Esophagus squamous epithelium (tissue), 5 donors: Measurements from ENCODE around the gene IL1RL2. TPM values are rescaled to one million over a fixed set of nuclear protein-coding genes. Genes with fewer than 3 reads are reported as not detected.

Experiments used
- DNase-seq: peaks from one replicate; lab custom pipeline; 2025; lab: John Stamatoyannopoulos, UW
- H3K27ac ChIP-seq, 4 donors: fragments of 200-600 bp; sonication (generic); one replicate each; pipeline ENCODE4 v1.5.1; 2016 to 2019; ENCODE audit warnings: mild to moderate bottlenecking in 1 of 4
- H3K27me3 ChIP-seq, 4 donors: fragments of 200-600 bp; sonication (generic); 1 replicate in 3 of 4; 2 replicates in 1 of 4; pipeline versions ENCODE4 v1.5.1 to v1.6.0; 2017 to 2021; ENCODE audit warnings: antibody characterized with exemption in 1 of 4
- H3K36me3 ChIP-seq, 3 donors: fragments of 200-600 bp; sonication (generic); one replicate each; pipeline ENCODE4 v1.5.1; 2016 to 2019
- H3K4me1 ChIP-seq, 3 donors: fragments of 200-600 bp; sonication (generic); one replicate each; pipeline ENCODE4 v1.5.1; 2017 to 2019
- H3K4me3 ChIP-seq, 4 donors: fragments of 200-600 bp; sonication (generic); 1 replicate in 3 of 4; 2 replicates in 1 of 4; pipeline ENCODE4 v1.5.1; 2016 to 2019; ENCODE audit warnings: mild to moderate bottlenecking in 2 of 4, moderate library complexity in 1 of 4
- H3K9me3 ChIP-seq, 3 donors: fragments of 200-600 bp; sonication (generic); one replicate each; pipeline ENCODE4 v1.5.1; 2016 to 2019
- CTCF ChIP-seq, 6 experiments: fragments of 450-650 bp in 4 of 6; fragments of 200-600 bp in 2 of 6; sonication (generic) in 2 of 6; IDR thresholded peaks; one replicate each; pipeline ENCODE4 v1.5.1; 2016 to 2019; ENCODE audit warnings: antibody characterized with exemption in 6 of 6, mild to moderate bottlenecking in 4 of 6, moderate library complexity in 4 of 6
- POLR2A ChIP-seq, 4 donors: fragments of 450-650 bp; IDR thresholded peaks; one replicate each; pipeline ENCODE4 v1.6.1; 2017; ENCODE audit warnings: antibody characterized with exemption in 4 of 4, mild to moderate bottlenecking in 4 of 4, moderate library complexity in 3 of 4
- WGBS, 2 donors: methylation state at CpG; one replicate each; pipeline ENCODE4 v1.1.5; 2018; 5-methylcytosine and 5-hydroxymethylcytosine counted together
- intact Hi-C: fragments of 100-400 bp; cut with DNase I; formaldehyde crosslinking; loops from one replicate; pipeline ENCODE4 v1.15.0; 2022
- total RNA-seq, 4 donors: library from RNA; depleted of rRNA; stranded (reverse); fragments of >200 nt; gene quantifications; one replicate each; pipeline ENCODE4 v1.1.0, GENCODE V29; 2016
- donor health status: DM: yes; HTN: yes; CAD: no.

Gene IL1RL2
- total RNA-seq, 4 donors from 2014 or later: 2.5 to 6.7 (median 4.6) TPM

GRCh38 chr2:102262216-102263129 lies 75.7 kb downstream of the IL1RL2 start:
- DNase-seq: no peak
- TF ChIP-seq POLR2A (IDR thresholded peaks at IDR 0.05): no peak
- TF ChIP-seq CTCF (IDR thresholded peaks at IDR 0.05): no peak
- Histone ChIP-seq H3K9me3 (no peaks in the 10 kb centered on the region), H3K27ac (no peak overlapping the region), H3K4me1 (no peaks in the 10 kb centered on the region), H3K36me3 (no peaks in the 10 kb centered on the region), H3K27me3 (peaks cover 0 to 16% (median 0%) of the 10 kb centered on the region in 4 donors), H3K4me3 (no peak overlapping the region)
- intact Hi-C loops: no loop called here
- 65% methylated on average over 6 of the region's 6 CpGs for WGBS, 2 donors

GRCh38 chr2:102264952-102265351 lies 78.1 kb downstream of the IL1RL2 start:
- Histone ChIP-seq H3K27me3 (peaks cover 0 to 16% (median 0%) of the 10 kb centered on the region in 4 donors), H3K4me3 (no peak overlapping the region), H3K36me3 (no peaks in the 10 kb centered on the region), H3K27ac (no peak overlapping the region), H3K9me3 (no peaks in the 10 kb centered on the region), H3K4me1 (no peaks in the 10 kb centered on the region)
- DNase-seq: no peak
- 82 to 92% methylated on average over 2 of the region's 2 CpGs for WGBS, 2 donors
- intact Hi-C loops: no loop called here
- TF ChIP-seq CTCF (IDR thresholded peaks at IDR 0.05): no peak
- TF ChIP-seq POLR2A (IDR thresholded peaks at IDR 0.05): no peak

GRCh38 chr2:102266204-102266603 lies 79.4 kb downstream of the IL1RL2 start:
- H3K9me3 ChIP-seq: no peaks in the 10 kb centered on the region
- 78 to 88% methylated on average over 1 of the region's 1 CpG for WGBS, 2 donors
- peaks cover 0 to 14% (median 0%) of the 10 kb centered on the region in 4 donors for H3K27me3 ChIP-seq
- intact Hi-C loops: no loop called here
- no peak overlapping the region for H3K27ac ChIP-seq
- no peak for DNase-seq
- no peaks in the 10 kb centered on the region for H3K36me3 ChIP-seq
- TF ChIP-seq POLR2A (IDR thresholded peaks at IDR 0.05) (no peak), CTCF (IDR thresholded peaks at IDR 0.05) (no peak)
- no peaks in the 10 kb centered on the region for H3K4me1 ChIP-seq
- no peak overlapping the region for H3K4me3 ChIP-seq

- H3K27ac ChIP-seq: no peak overlapping the region
- WGBS, 2 donors: 64 to 75% methylated on average over 6 of the region's 6 CpGs
- intact Hi-C loops: no loop called here
Measured at GRCh38 chr2:102267774-102268173, 81.0 kb downstream of the IL1RL2 start.

More at GRCh38 chr2:102267774-102268173, 81.0 kb downstream of the IL1RL2 start:
- Histone ChIP-seq H3K27me3 (peaks cover 0 to 15% (median 0%) of the 10 kb centered on the region in 4 donors), H3K4me3 (no peak overlapping the region), H3K4me1 (no peaks in the 10 kb centered on the region), H3K36me3 (no peaks in the 10 kb centered on the region), H3K9me3 (no peaks in the 10 kb centered on the region)
- TF ChIP-seq POLR2A (IDR thresholded peaks at IDR 0.05) (no peak), CTCF (IDR thresholded peaks at IDR 0.05) (no peak)
- no peak for DNase-seq
